ENCODE measurements around the gene LMF2.

- TF ChIP-seq POLR2A (IDR thresholded peaks at IDR 0.05) (no peak), POLR2AphosphoS5 (IDR thresholded peaks at IDR 0.05) (no peak)
These were observed 1.4 kb upstream of the LMF2 start for GRCh38 chr22:50508897-50509296.

Measured in breast epithelium (tissue), 3 donors.